B cell (primary cell): ENCODE data around the gene DYNLT2. TPM values are rescaled to one million over a fixed set of nuclear protein-coding genes. Genes with fewer than 3 reads are reported as not detected.

Experiments used
- ATAC-seq: fragments of 200-7000 bp; cut with Tn5 transposase; one replicate; pipeline ENCODE4 v1.10.0; 2021; ENCODE audit warnings: low read depth, mild to moderate bottlenecking, moderate number of reproducible peaks, moderate library complexity
- CTCF ChIA-PET: fragments of 350-600 bp; sonication (Branson Sonifier 250); formaldehyde crosslinking; loops from one replicate; lab custom pipeline; 2021; ENCODE audit warnings: antibody characterized with exemption, inconsistent platforms; lab: Charles Lee
- POLR2A ChIA-PET: fragments of 350-600 bp; sonication (Branson Sonifier 250); formaldehyde crosslinking; loops from one replicate; lab custom pipeline; 2021; ENCODE audit warnings: antibody characterized with exemption; lab: Charles Lee
- DNase-seq: peaks from one replicate; pipeline ENCODE4 v3.0.0; 2013
- H2AFZ ChIP-seq: 2 replicates; pipeline ENCODE4 v1.6.1; 2012; ENCODE audit warnings: mild to moderate bottlenecking, low read depth, low read length; ENCODE audit not compliant: insufficient read depth, poor library complexity, severe bottlenecking
- H3K27ac ChIP-seq, 2 donors: 1 replicate in 1 of 2; 2 replicates in 1 of 2; pipeline ENCODE4 v1.5.1; 2012 to 2013; ENCODE audit warnings: low read length in 2 of 2, mild to moderate bottlenecking in 2 of 2, moderate library complexity in 1 of 2
- H3K27me3 ChIP-seq, 4 experiments: fragments of 200-600 bp in 1 of 4; sonication (generic) in 1 of 4; replicated peaks in 1 of 4; 1 replicate in 2 of 4; 2 replicates in 2 of 4; pipeline versions ENCODE4 v1.6.1 to v1.7.0; 2013 to 2016; ENCODE audit warnings: low read length in 3 of 4, mild to moderate bottlenecking in 2 of 4, mixed read lengths in 1 of 4, moderate library complexity in 1 of 4; ENCODE audit not compliant: insufficient read depth in 4 of 4, control insufficient read depth in 3 of 4; ENCODE audit errors: control extremely low read depth in 1 of 4
- H3K36me3 ChIP-seq, 2 experiments: replicated peaks in 1 of 2; 1 replicate in 1 of 2; 2 replicates in 1 of 2; pipeline versions ENCODE4 v1.6.1 to v1.7.1; 2013; ENCODE audit warnings: low read length in 1 of 2; ENCODE audit not compliant: insufficient read depth in 2 of 2, control insufficient read depth in 1 of 2; ENCODE audit errors: control extremely low read depth in 1 of 2, extremely low read depth in 1 of 2
- H3K4me1 ChIP-seq, 2 donors: fragments of 200-600 bp in 1 of 2; sonication (generic) in 1 of 2; 1 replicate in 1 of 2; 2 replicates in 1 of 2; pipeline versions ENCODE4 v1.5.1 to v1.6.1; 2013 to 2017; ENCODE audit warnings: low read length in 2 of 2; ENCODE audit not compliant: control insufficient read depth in 2 of 2, insufficient read depth in 2 of 2
- H3K4me2 ChIP-seq: replicated peaks from 2 replicates; pipeline ENCODE3; 2012; ENCODE audit warnings: mild to moderate bottlenecking, low read depth, low read length; ENCODE audit not compliant: poor library complexity, severe bottlenecking
- H3K4me3 ChIP-seq, 5 experiments: fragments of 200-600 bp in 1 of 5; sonication (generic) in 1 of 5; 1 replicate in 3 of 5; 2 replicates in 2 of 5; pipeline versions ENCODE4 v1.5.1 to v1.7.0; 2011 to 2016; ENCODE audit warnings: low read length in 4 of 5, mild to moderate bottlenecking in 4 of 5, low read depth in 2 of 5, control low read depth in 1 of 5, moderate library complexity in 1 of 5; ENCODE audit not compliant: insufficient read depth in 1 of 5; ENCODE audit errors: control extremely low read depth in 1 of 5, extremely low read depth in 1 of 5
- H3K79me2 ChIP-seq: fragments of 200-600 bp; sonication (generic); one replicate; pipeline ENCODE4 v1.6.0; 2016; ENCODE audit warnings: low read length; ENCODE audit not compliant: control insufficient read depth, insufficient read depth
- H3K9ac ChIP-seq: fragments of 200-600 bp; sonication (generic); 2 replicates; pipeline ENCODE4 v1.6.1; 2017; ENCODE audit warnings: mild to moderate bottlenecking, low read length, moderate library complexity
- H3K9me3 ChIP-seq, 3 donors: one replicate each; pipeline versions ENCODE4 v1.6.1 to v1.7.1; 2013; ENCODE audit warnings: low read length in 2 of 3; ENCODE audit not compliant: control insufficient read depth in 2 of 3, insufficient read depth in 1 of 3; ENCODE audit errors: control extremely low read depth in 1 of 3
- H4K20me1 ChIP-seq: 2 replicates; pipeline ENCODE4 v1.6.0; 2012; ENCODE audit warnings: mild to moderate bottlenecking, low read length; ENCODE audit not compliant: insufficient read depth, control insufficient read depth, poor library complexity, severe bottlenecking
- H3K27ac Mint-ChIP-seq: one replicate; pipeline ENCODE4 v1.8.0; 2021; ENCODE audit warnings: mixed read lengths
- H3K27me3 Mint-ChIP-seq: one replicate; pipeline ENCODE4 v1.8.0; 2021; ENCODE audit warnings: mixed read lengths
- H3K4me1 Mint-ChIP-seq: one replicate; pipeline ENCODE4 v1.8.0; 2021; ENCODE audit warnings: mixed read lengths
- H3K4me3 Mint-ChIP-seq: one replicate; pipeline ENCODE4 v1.8.0; 2021; ENCODE audit warnings: mixed read lengths
- H3K9me3 Mint-ChIP-seq: one replicate; pipeline ENCODE4 v1.8.0; 2022; ENCODE audit warnings: mixed read lengths; ENCODE audit not compliant: insufficient read depth
- CTCF ChIP-seq: fragments of 200-600 bp; IDR thresholded peaks from one replicate; pipeline ENCODE4 v1.8.0; 2022; ENCODE audit warnings: antibody characterized with exemption, mild to moderate bottlenecking
- EZH2 ChIP-seq: IDR thresholded peaks from 2 replicates; pipeline ENCODE4 v1.6.1; 2012; ENCODE audit warnings: borderline replicate concordance, low read depth, mild to moderate bottlenecking, moderate library complexity, low read length; ENCODE audit not compliant: insufficient read depth, poor library complexity, severe bottlenecking
- WGBS: methylation state at CpG from one replicate; pipeline ENCODE4 v1.1.5; 2013; ENCODE audit warnings: missing lambda C conversion rate; ENCODE audit not compliant: insufficient coverage; 5-methylcytosine and 5-hydroxymethylcytosine counted together
- intact Hi-C: fragments of 100-400 bp; cut with micrococcal nuclease; formaldehyde crosslinking; loops from one replicate; pipeline ENCODE4 v1.10.0; 2022
- polyA plus RNA-seq: library from polyadenylated mRNA; depleted of rRNA; stranded (reverse); fragments of >200 nt; gene quantifications from 2 replicates; pipeline ENCODE4 v1.2.3, GENCODE V29; 2012
- total RNA-seq, 2 donors: library from RNA; stranded (reverse); fragments of 120-200 nt in 1 of 2; gene quantifications; 1 replicate in 1 of 2; 2 replicates in 1 of 2; pipeline versions ENCODE4 v1.2.3 to v1.2.4, GENCODE V29; 2013 to 2022

The DYNLT2 gene
- total and polyA plus RNA-seq, 2 donors (not counting 1 experiment from before 2014, with no cell fraction given) = 2.4 to 7.2 TPM

- intact Hi-C loops = no loop called here
- no peaks in the 10 kb centered on the region for H3K79me2 ChIP-seq
- H4K20me1 ChIP-seq = no peaks in the 10 kb centered on the region
- ChIA-PET CTCF (no interaction called here), POLR2A (no interaction called here)
- H3K36me3 ChIP-seq = peaks cover 5 to 8% of the 10 kb centered on the region in 2 experiments
- Mint-ChIP-seq H3K9me3 (no peaks in the 10 kb centered on the region), H3K4me1 (no peaks in the 10 kb centered on the region), H3K4me3 (no peak overlapping the region), H3K27ac (no peak overlapping the region), H3K27me3 (no peaks in the 10 kb centered on the region)
- TF ChIP-seq EZH2 (no peak), CTCF (no peak)
- H3K9me3 ChIP-seq = no peaks in the 10 kb centered on the region
- no peak overlapping the region for H2AFZ ChIP-seq
- ATAC-seq (no peak), DNase-seq (no peak)
- H3K27me3 ChIP-seq = peaks cover 0 to 4% (median 0%) of the 10 kb centered on the region in 4 experiments
- no peak overlapping the region for H3K9ac ChIP-seq
- no peak overlapping the region for H3K27ac ChIP-seq
- H3K4me1 ChIP-seq = no peaks in the 10 kb centered on the region
- no peak overlapping the region for H3K4me3 ChIP-seq
- 95% methylated on average over 21 of the region's 23 CpGs for WGBS
- no peak overlapping the region for H3K4me2 ChIP-seq
Measured at GRCh38 chr6:169783971-169784820, 32.8 kb upstream of the DYNLT2 start.

- TF ChIP-seq CTCF (no peak), EZH2 (no peak)
- H3K4me3 ChIP-seq = no peak overlapping the region
- no peaks in the 10 kb centered on the region for H3K9me3 Mint-ChIP-seq
- no peak overlapping the region for H2AFZ ChIP-seq
- H3K9me3 ChIP-seq = no peaks in the 10 kb centered on the region
- POLR2A ChIA-PET = no interaction called here
- no peak overlapping the region for H3K4me3 Mint-ChIP-seq
- no peaks in the 10 kb centered on the region for H3K4me1 ChIP-seq
- 90% methylated on average over 9 of the region's 9 CpGs for WGBS
- no peak overlapping the region for H3K4me2 ChIP-seq
- no peaks in the 10 kb centered on the region for H3K27me3 ChIP-seq
- ATAC-seq (no peak), DNase-seq (no peak)
- H3K9ac ChIP-seq = no peak overlapping the region
- intact Hi-C loops = no loop called here
- no peaks in the 10 kb centered on the region for H4K20me1 ChIP-seq
- H3K27ac Mint-ChIP-seq = no peak overlapping the region
- no peaks in the 10 kb centered on the region for H3K27me3 Mint-ChIP-seq
- H3K79me2 ChIP-seq = no peaks in the 10 kb centered on the region
- no peak overlapping the region for H3K27ac ChIP-seq
- CTCF ChIA-PET = no interaction called here
- H3K36me3 ChIP-seq = peaks cover 7 to 10% of the 10 kb centered on the region in 2 experiments
- no peaks in the 10 kb centered on the region for H3K4me1 Mint-ChIP-seq
Measured at GRCh38 chr6:169783401-169783800, 32.0 kb upstream of the DYNLT2 start.
